Measurements from ENCODE around the gene RAD23A.
A peak's percentile ranks its signal among the peaks of the same experiment; 100 is the strongest.
"Not testable (repeated sequence)": the region's sequence is repeated elsewhere in the genome, so short reads cannot be mapped to it uniquely, and the experiment has no call there.

The RAD23A gene

GRCh38 chr19:12945479-12946091 lies at the start of gene RAD23A:
TSS of gene RAD23A (plus strand) at chr19:12945862. CDS start at chr19:12945949, 87 bp downstream.
- no peaks in the 10 kb centered on the region for H3K4me1 ChIP-seq (ENCODE audit: control insufficient read depth, insufficient read depth, low read length)
- no peaks in the 10 kb centered on the region for H3K27me3 ChIP-seq (ENCODE audit: control insufficient read depth, insufficient read depth, low read length)
- no peaks in the 10 kb centered on the region for H3K9me3 ChIP-seq (ENCODE audit: control insufficient read depth, insufficient read depth, low read length)
- H3K9ac ChIP-seq (ENCODE audit: low read depth, low read length) = peak within 1 kb of the TSS; percentile 91
- H3K4me3 ChIP-seq (ENCODE audit: low read depth, low read length) = peak within 1 kb of the TSS; percentile 91
- H3K36me3 ChIP-seq (ENCODE audit: control insufficient read depth, insufficient read depth, low read length) = peaks cover 63% of the 10 kb centered on the region

- H3K4me3 ChIP-seq (ENCODE audit: low read depth, low read length) = no peak overlapping the region
- H3K4me1 ChIP-seq (ENCODE audit: control insufficient read depth, insufficient read depth, low read length) = no peaks in the 10 kb centered on the region
- peaks cover 40% of the 10 kb centered on the region for H3K36me3 ChIP-seq (ENCODE audit: control insufficient read depth, insufficient read depth, low read length)
- H3K9ac ChIP-seq (ENCODE audit: low read depth, low read length) = no peak overlapping the region
- H3K9me3 ChIP-seq (ENCODE audit: control insufficient read depth, insufficient read depth, low read length) = no peaks in the 10 kb centered on the region
- no peaks in the 10 kb centered on the region for H3K27me3 ChIP-seq (ENCODE audit: control insufficient read depth, insufficient read depth, low read length)
Observed at GRCh38 chr19:12896460-12896859, 49.2 kb upstream of the RAD23A start.

GRCh38 chr19:12899891-12900518 lies 45.7 kb upstream of the RAD23A start:
- Histone ChIP-seq H3K27me3 (ENCODE audit: control insufficient read depth, insufficient read depth, low read length) (no peaks in the 10 kb centered on the region), H3K4me1 (ENCODE audit: control insufficient read depth, insufficient read depth, low read length) (no peaks in the 10 kb centered on the region), H3K36me3 (ENCODE audit: control insufficient read depth, insufficient read depth, low read length) (peaks cover 36% of the 10 kb centered on the region), H3K9me3 (ENCODE audit: control insufficient read depth, insufficient read depth, low read length) (no peaks in the 10 kb centered on the region), H3K9ac (ENCODE audit: low read depth, low read length) (no peak overlapping the region), H3K4me3 (ENCODE audit: low read depth, low read length) (no peak overlapping the region)

- peaks cover under 1% of the 10 kb centered on the region for H3K4me1 ChIP-seq (ENCODE audit: control insufficient read depth, insufficient read depth, low read length)
- no peaks in the 10 kb centered on the region for H3K27me3 ChIP-seq (ENCODE audit: control insufficient read depth, insufficient read depth, low read length)
- no peak overlapping the region for H3K4me3 ChIP-seq (ENCODE audit: low read depth, low read length)
- no peak overlapping the region for H3K9ac ChIP-seq (ENCODE audit: low read depth, low read length)
- no peaks in the 10 kb centered on the region for H3K36me3 ChIP-seq (ENCODE audit: control insufficient read depth, insufficient read depth, low read length)
- no peaks in the 10 kb centered on the region for H3K9me3 ChIP-seq (ENCODE audit: control insufficient read depth, insufficient read depth, low read length)
Observed at GRCh38 chr19:12907166-12907565, 38.5 kb upstream of the RAD23A start.

- Histone ChIP-seq H3K4me1 (ENCODE audit: control insufficient read depth, insufficient read depth, low read length) (peaks cover 16% of the 10 kb centered on the region), H3K9ac (ENCODE audit: low read depth, low read length) (peak overlapping the region; percentile 47), H3K4me3 (ENCODE audit: low read depth, low read length) (peak overlapping the region; percentile 18), H3K36me3 (ENCODE audit: control insufficient read depth, insufficient read depth, low read length) (no peaks in the 10 kb centered on the region), H3K27me3 (ENCODE audit: control insufficient read depth, insufficient read depth, low read length) (no peaks in the 10 kb centered on the region), H3K9me3 (ENCODE audit: control insufficient read depth, insufficient read depth, low read length) (no peaks in the 10 kb centered on the region)
Observed at GRCh38 chr19:12912571-12912970, 33.1 kb upstream of the RAD23A start.

GRCh38 chr19:12913011-12913561 lies 32.6 kb upstream of the RAD23A start:
- Histone ChIP-seq H3K9me3 (ENCODE audit: control insufficient read depth, insufficient read depth, low read length) (no peaks in the 10 kb centered on the region), H3K4me3 (ENCODE audit: low read depth, low read length) (peak overlapping the region; percentile 18), H3K36me3 (ENCODE audit: control insufficient read depth, insufficient read depth, low read length) (no peaks in the 10 kb centered on the region), H3K9ac (ENCODE audit: low read depth, low read length) (peak overlapping the region; percentile 47), H3K27me3 (ENCODE audit: control insufficient read depth, insufficient read depth, low read length) (peaks cover 2% of the 10 kb centered on the region), H3K4me1 (ENCODE audit: control insufficient read depth, insufficient read depth, low read length) (peaks cover 16% of the 10 kb centered on the region)

GRCh38 chr19:12913851-12914690 lies 31.6 kb upstream of the RAD23A start:
- no peak overlapping the region for H3K4me3 ChIP-seq (ENCODE audit: low read depth, low read length)
- H3K36me3 ChIP-seq (ENCODE audit: control insufficient read depth, insufficient read depth, low read length) = no peaks in the 10 kb centered on the region
- H3K9me3 ChIP-seq (ENCODE audit: control insufficient read depth, insufficient read depth, low read length) = no peaks in the 10 kb centered on the region
- H3K9ac ChIP-seq (ENCODE audit: low read depth, low read length) = no peak overlapping the region
- peaks cover 10% of the 10 kb centered on the region for H3K27me3 ChIP-seq (ENCODE audit: control insufficient read depth, insufficient read depth, low read length)
- peaks cover 16% of the 10 kb centered on the region for H3K4me1 ChIP-seq (ENCODE audit: control insufficient read depth, insufficient read depth, low read length)

- H3K9ac ChIP-seq (ENCODE audit: low read depth, low read length); H3K9me3 ChIP-seq (ENCODE audit: control insufficient read depth, insufficient read depth, low read length); H3K4me3 ChIP-seq (ENCODE audit: low read depth, low read length); H3K36me3 ChIP-seq (ENCODE audit: control insufficient read depth, insufficient read depth, low read length): not testable (repeated sequence)
- H3K4me1 ChIP-seq (ENCODE audit: control insufficient read depth, insufficient read depth, low read length) = peaks cover 16% of the 10 kb centered on the region
- H3K27me3 ChIP-seq (ENCODE audit: control insufficient read depth, insufficient read depth, low read length) = peaks cover 10% of the 10 kb centered on the region
Observed at GRCh38 chr19:12915860-12916259, 29.8 kb upstream of the RAD23A start.

- H3K9ac ChIP-seq (ENCODE audit: low read depth, low read length) = no peak overlapping the region
- peaks cover 9% of the 10 kb centered on the region for H3K36me3 ChIP-seq (ENCODE audit: control insufficient read depth, insufficient read depth, low read length)
- H3K4me1 ChIP-seq (ENCODE audit: control insufficient read depth, insufficient read depth, low read length) = peaks cover 6% of the 10 kb centered on the region
- H3K27me3 ChIP-seq (ENCODE audit: control insufficient read depth, insufficient read depth, low read length) = peaks cover 10% of the 10 kb centered on the region
- no peaks in the 10 kb centered on the region for H3K9me3 ChIP-seq (ENCODE audit: control insufficient read depth, insufficient read depth, low read length)
- H3K4me3 ChIP-seq (ENCODE audit: low read depth, low read length) = no peak overlapping the region
Observed at GRCh38 chr19:12918253-12918652, 27.4 kb upstream of the RAD23A start.

GRCh38 chr19:12921047-12921446 lies 24.6 kb upstream of the RAD23A start:
- H3K27me3 ChIP-seq (ENCODE audit: control insufficient read depth, insufficient read depth, low read length) = peaks cover 10% of the 10 kb centered on the region
- H3K9ac ChIP-seq (ENCODE audit: low read depth, low read length) = no peak overlapping the region
- H3K9me3 ChIP-seq (ENCODE audit: control insufficient read depth, insufficient read depth, low read length) = no peaks in the 10 kb centered on the region
- no peaks in the 10 kb centered on the region for H3K4me1 ChIP-seq (ENCODE audit: control insufficient read depth, insufficient read depth, low read length)
- peaks cover 24% of the 10 kb centered on the region for H3K36me3 ChIP-seq (ENCODE audit: control insufficient read depth, insufficient read depth, low read length)
- no peak overlapping the region for H3K4me3 ChIP-seq (ENCODE audit: low read depth, low read length)

GRCh38 chr19:12922959-12923358 lies 22.7 kb upstream of the RAD23A start:
- Histone ChIP-seq H3K27me3 (ENCODE audit: control insufficient read depth, insufficient read depth, low read length) (peaks cover 10% of the 10 kb centered on the region), H3K36me3 (ENCODE audit: control insufficient read depth, insufficient read depth, low read length) (peaks cover 37% of the 10 kb centered on the region), H3K4me1 (ENCODE audit: control insufficient read depth, insufficient read depth, low read length) (no peaks in the 10 kb centered on the region)

More at GRCh38 chr19:12922959-12923358, 22.7 kb upstream of the RAD23A start:
- Histone ChIP-seq H3K9me3 (ENCODE audit: control insufficient read depth, insufficient read depth, low read length) (no peaks in the 10 kb centered on the region), H3K9ac (ENCODE audit: low read depth, low read length) (no peak overlapping the region), H3K4me3 (ENCODE audit: low read depth, low read length) (no peak overlapping the region)

Measured in iPS-15b (cell line).